ENCODE data around the gene ADAMTSL3. TPM values are rescaled to one million over a fixed set of nuclear protein-coding genes. Genes with fewer than 3 reads are reported as not detected.

Gene ADAMTSL3
- total and polyA plus RNA-seq, 2 of the 8 experiments (the other 6 are each of a cell fraction or from before 2014, with no cell fraction given): 0.35 to 1.4 TPM

GRCh38 chr15:83656192-83656591 lies 2.3 kb downstream of the ADAMTSL3 start (continued):
- TF ChIP-seq MAFK (IDR thresholded peaks at IDR 0.05; ENCODE audit: low read depth, low read length) (no peak), E2F6 (IDR thresholded peaks at IDR 0.05) (no peak)
